ENCODE measurements around the gene OFD1.
"Not testable (repeated sequence)": the region's sequence is repeated elsewhere in the genome, so short reads cannot be mapped to it uniquely, and the experiment has no call there.

The OFD1 gene

DNA sequence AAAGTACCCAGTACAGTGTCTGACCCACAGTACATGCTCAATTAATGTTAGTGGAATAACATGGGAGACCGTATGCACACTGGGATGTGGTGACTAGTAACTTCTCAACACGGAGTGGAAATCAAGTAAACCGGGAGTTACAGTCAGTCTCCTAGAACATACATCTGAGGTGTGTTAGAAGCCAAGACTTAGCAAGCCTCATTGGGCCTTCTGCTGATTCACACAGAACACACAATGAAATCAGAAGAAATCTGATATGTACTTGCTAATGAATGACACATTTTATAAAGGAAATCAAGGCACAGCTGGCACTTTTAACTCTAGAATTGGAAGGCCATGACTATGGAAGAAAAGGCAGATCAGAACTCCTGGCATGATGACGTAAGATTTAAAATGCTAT is 13.2 kb upstream of the OFD1 start:
- DNase-seq (ENCODE audit: low read depth, low spot score) = no peak
- Histone ChIP-seq H3K9ac (ENCODE audit: insufficient read length, low read depth) (no peak overlapping the region), H3K36me3 (ENCODE audit: insufficient read depth, insufficient read length, low read length) (peaks cover 57% of the 10 kb centered on the region), H3K9me3 (ENCODE audit: insufficient read depth, low read length) (no peaks in the 10 kb centered on the region), H3K4me3 (ENCODE audit: insufficient read length, low read depth) (no peak overlapping the region), H3K4me1 (ENCODE audit: insufficient read depth, insufficient read length) (no peaks in the 10 kb centered on the region), H3K27me3 (ENCODE audit: insufficient read depth, insufficient read length) (no peaks in the 10 kb centered on the region)
- TF ChIP-seq SUZ12 (IDR thresholded peaks at IDR 0.05; ENCODE audit: extremely low read depth, insufficient read depth, insufficient read length) (no peak), YY1 (IDR thresholded peaks at IDR 0.05; ENCODE audit: insufficient read depth, insufficient read length) (no peak), ZNF274 (IDR thresholded peaks at IDR 0.05; ENCODE audit: low read depth, low read length) (no peak)

DNA sequence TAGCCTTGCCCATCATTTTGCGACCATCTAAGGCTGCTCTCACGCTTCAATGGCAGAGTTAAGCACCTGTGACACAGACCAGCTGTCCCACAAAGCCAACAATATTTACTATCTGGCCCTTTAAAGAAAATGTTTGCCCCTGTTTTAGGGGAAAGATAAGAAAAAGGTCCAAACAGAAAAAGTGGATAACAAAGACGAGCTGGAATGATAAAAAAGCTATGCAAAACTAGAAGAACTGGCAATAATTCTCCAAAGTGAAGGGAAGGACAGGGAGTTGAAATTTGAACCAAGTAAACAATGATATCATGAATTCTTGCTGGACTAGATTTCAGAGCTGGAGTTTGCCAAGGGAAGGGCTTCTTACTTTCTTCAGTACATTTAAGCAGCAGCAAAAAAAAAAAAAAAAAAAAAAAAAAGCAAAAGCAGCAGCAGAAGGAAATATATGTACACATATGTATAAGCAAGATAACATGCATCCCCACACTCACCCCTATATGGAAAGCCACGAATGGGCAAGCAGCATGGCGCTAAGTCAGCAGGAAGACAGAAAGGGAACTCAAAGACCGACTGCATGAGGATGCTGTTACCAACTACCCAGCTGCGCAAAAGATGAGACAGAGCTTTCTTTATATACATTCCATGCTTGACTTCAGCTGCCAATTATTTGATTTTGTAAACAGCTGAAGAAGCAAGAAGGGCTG is 12.6 kb upstream of the OFD1 start:
- H3K9me3 ChIP-seq (ENCODE audit: insufficient read depth, low read length) = no peaks in the 10 kb centered on the region
- no peak for DNase-seq (ENCODE audit: low read depth, low spot score)
- H3K9ac ChIP-seq (ENCODE audit: insufficient read length, low read depth) = no peak overlapping the region
- no peaks in the 10 kb centered on the region for H3K27me3 ChIP-seq (ENCODE audit: insufficient read depth, insufficient read length)
- H3K4me1 ChIP-seq (ENCODE audit: insufficient read depth, insufficient read length) = no peaks in the 10 kb centered on the region
- H3K4me3 ChIP-seq (ENCODE audit: insufficient read length, low read depth) = no peak overlapping the region
- peaks cover 54% of the 10 kb centered on the region for H3K36me3 ChIP-seq (ENCODE audit: insufficient read depth, insufficient read length, low read length)
- TF ChIP-seq ZNF274 (IDR thresholded peaks at IDR 0.05; ENCODE audit: low read depth, low read length) = no peak
- no peak for TF ChIP-seq SUZ12 (IDR thresholded peaks at IDR 0.05; ENCODE audit: extremely low read depth, insufficient read depth, insufficient read length)
- no peak for TF ChIP-seq YY1 (IDR thresholded peaks at IDR 0.05; ENCODE audit: insufficient read depth, insufficient read length)

DNA sequence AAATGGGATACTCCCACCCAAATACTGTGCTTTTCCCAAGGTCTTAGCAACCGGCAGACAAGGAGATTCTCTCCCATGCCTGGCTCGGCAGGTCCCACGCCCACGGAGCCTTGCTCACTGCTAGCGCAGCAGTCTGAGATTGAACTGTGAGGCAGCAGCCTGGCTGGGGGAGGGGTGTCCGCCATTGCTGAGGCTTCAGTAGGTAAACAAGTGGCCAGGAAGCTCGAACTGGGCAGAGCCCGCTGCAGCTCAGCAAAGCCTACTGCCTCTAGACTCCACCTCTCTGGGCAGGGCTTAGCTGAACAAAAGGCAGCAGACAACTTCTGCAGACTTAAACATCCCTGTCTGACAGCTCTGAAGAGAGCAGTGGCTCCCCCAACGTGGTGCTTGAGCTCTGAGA is 9.7 kb upstream of the OFD1 start:
- not testable (repeated sequence) for H3K9ac ChIP-seq (ENCODE audit: insufficient read length, low read depth); H3K9me3 ChIP-seq (ENCODE audit: insufficient read depth, low read length); H3K4me3 ChIP-seq (ENCODE audit: insufficient read length, low read depth); H3K27me3 ChIP-seq (ENCODE audit: insufficient read depth, insufficient read length); H3K4me1 ChIP-seq (ENCODE audit: insufficient read depth, insufficient read length)
- peak; percentile 28 for DNase-seq (ENCODE audit: low read depth, low spot score)
- H3K36me3 ChIP-seq (ENCODE audit: insufficient read depth, insufficient read length, low read length) = peaks cover 28% of the 10 kb centered on the region

DNA sequence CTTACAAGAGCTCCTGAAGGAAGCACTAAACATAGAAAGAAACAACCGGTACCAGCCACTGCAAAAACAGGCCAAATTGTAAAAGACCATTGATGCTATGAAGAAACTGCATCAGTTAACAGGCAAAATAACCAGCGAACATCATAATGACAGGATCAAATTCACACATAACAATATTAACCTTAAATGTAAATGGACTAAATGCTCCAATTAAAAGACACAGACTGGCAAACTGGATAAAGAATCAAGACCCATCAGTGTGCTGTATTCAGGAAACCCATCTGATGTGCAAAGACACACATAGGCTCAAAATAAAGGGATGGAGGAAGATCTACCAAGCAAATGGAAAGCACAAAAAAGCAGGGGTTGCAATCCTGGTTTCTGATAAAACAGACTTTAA is 8.0 kb upstream of the OFD1 start:
- not testable (repeated sequence) for H3K9ac ChIP-seq (ENCODE audit: insufficient read length, low read depth); H3K9me3 ChIP-seq (ENCODE audit: insufficient read depth, low read length); H3K27me3 ChIP-seq (ENCODE audit: insufficient read depth, insufficient read length); DNase-seq (ENCODE audit: low read depth, low spot score); H3K4me3 ChIP-seq (ENCODE audit: insufficient read length, low read depth); H3K4me1 ChIP-seq (ENCODE audit: insufficient read depth, insufficient read length)
- peaks cover 20% of the 10 kb centered on the region for H3K36me3 ChIP-seq (ENCODE audit: insufficient read depth, insufficient read length, low read length)

DNA sequence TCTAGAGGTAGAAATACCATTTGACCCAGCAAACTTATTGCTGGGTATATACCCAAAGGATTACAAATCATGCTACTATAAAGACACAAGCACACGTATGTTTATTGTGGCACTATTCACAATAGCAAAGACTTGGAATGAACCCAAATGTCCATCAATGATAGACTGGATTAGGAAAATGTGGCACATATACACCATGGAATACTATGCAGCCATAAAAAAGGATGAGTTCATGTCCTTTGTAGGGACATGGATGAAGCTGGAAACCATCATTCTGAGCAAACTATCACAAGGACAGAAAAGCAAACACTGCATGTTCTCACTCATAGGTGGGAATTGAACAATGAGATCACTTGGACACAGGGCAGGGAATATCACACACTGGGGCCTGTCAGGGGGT is 4.0 kb upstream of the OFD1 start:
- H3K27me3 ChIP-seq (ENCODE audit: insufficient read depth, insufficient read length); H3K9me3 ChIP-seq (ENCODE audit: insufficient read depth, low read length); H3K4me1 ChIP-seq (ENCODE audit: insufficient read depth, insufficient read length); H3K9ac ChIP-seq (ENCODE audit: insufficient read length, low read depth); H3K4me3 ChIP-seq (ENCODE audit: insufficient read length, low read depth); DNase-seq (ENCODE audit: low read depth, low spot score): not testable (repeated sequence)
- H3K36me3 ChIP-seq (ENCODE audit: insufficient read depth, insufficient read length, low read length) = peaks cover 18% of the 10 kb centered on the region

DNA sequence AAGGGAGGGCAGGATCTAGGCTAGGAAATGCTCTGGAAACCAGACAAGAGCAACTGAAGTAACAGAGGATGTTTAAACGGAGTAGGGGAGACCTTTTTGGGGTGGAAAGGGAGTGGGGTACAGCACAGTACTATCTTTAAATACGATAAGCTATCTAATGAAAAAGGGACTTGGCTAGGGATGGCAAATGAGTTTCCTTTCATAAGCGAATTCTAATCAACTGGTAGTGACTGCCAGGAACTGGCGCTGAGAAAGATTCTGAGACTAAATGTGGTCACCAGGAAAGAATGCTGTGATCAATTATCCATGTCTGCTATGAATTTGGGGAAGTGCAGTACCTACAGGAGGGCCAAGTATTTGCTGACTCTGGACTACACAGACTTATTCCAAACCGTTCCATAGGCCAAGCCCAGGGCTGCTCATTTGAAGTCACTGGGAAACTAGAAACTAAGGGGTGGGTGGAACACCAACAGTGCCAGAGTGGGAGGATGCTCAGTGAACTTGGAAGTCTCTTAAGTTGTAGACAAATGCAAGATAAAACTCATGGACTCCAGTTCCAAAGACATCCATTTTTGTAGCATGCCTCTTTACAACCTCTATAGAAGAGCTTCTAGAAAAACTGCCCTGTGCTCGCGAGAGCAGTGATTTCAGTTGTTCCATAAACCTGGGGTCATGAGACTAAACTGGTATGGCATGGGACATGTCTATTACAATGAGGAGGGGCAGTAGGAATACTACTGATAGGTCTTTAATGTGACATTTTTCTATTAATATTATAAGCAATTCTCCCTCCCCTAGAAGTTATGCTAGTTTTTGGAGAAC is 2.1 kb upstream of the OFD1 start:
- Histone ChIP-seq H3K4me1 (ENCODE audit: insufficient read depth, insufficient read length) (no peaks in the 10 kb centered on the region), H3K27me3 (ENCODE audit: insufficient read depth, insufficient read length) (no peaks in the 10 kb centered on the region), H3K36me3 (ENCODE audit: insufficient read depth, insufficient read length, low read length) (peaks cover 32% of the 10 kb centered on the region), H3K9me3 (ENCODE audit: insufficient read depth, low read length) (no peaks in the 10 kb centered on the region), H3K4me3 (ENCODE audit: insufficient read length, low read depth) (no peak overlapping the region), H3K9ac (ENCODE audit: insufficient read length, low read depth) (no peak overlapping the region)
- TF ChIP-seq ZNF274 (IDR thresholded peaks at IDR 0.05; ENCODE audit: low read depth, low read length) (no peak), SUZ12 (IDR thresholded peaks at IDR 0.05; ENCODE audit: extremely low read depth, insufficient read depth, insufficient read length) (no peak), YY1 (IDR thresholded peaks at IDR 0.05; ENCODE audit: insufficient read depth, insufficient read length) (no peak)
- DNase-seq (ENCODE audit: low read depth, low spot score) = no peak

DNA sequence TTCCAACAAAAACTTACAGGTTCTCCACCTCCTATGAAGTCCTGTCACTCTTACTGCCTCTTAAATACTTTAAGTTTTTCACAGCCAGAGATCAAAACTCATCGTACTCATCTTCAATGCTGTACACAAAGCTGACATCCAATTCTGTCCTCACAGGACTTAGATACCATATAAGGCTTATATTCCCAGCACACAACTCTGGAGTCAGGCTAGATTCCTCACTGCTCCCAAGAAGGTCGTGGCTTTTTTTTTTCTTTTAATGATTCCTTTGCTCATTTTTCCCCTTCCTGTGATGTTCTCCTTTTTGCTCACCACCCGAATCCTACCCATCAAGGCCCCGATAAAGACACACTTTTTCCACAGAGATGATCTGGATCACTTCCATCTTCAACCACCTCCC is 1.0 kb upstream of the OFD1 start:
- peaks cover 40% of the 10 kb centered on the region for H3K36me3 ChIP-seq (ENCODE audit: insufficient read depth, insufficient read length, low read length)
- no peak for DNase-seq (ENCODE audit: low read depth, low spot score)
- H3K9me3 ChIP-seq (ENCODE audit: insufficient read depth, low read length) = no peaks in the 10 kb centered on the region
- H3K4me3 ChIP-seq (ENCODE audit: insufficient read length, low read depth) = peak overlapping the region; percentile 80
- peak overlapping the region; percentile 84 for H3K9ac ChIP-seq (ENCODE audit: insufficient read length, low read depth)
- H3K27me3 ChIP-seq (ENCODE audit: insufficient read depth, insufficient read length) = no peaks in the 10 kb centered on the region
- TF ChIP-seq SUZ12 (IDR thresholded peaks at IDR 0.05; ENCODE audit: extremely low read depth, insufficient read depth, insufficient read length) (no peak), ZNF274 (IDR thresholded peaks at IDR 0.05; ENCODE audit: low read depth, low read length) (no peak), YY1 (IDR thresholded peaks at IDR 0.05; ENCODE audit: insufficient read depth, insufficient read length) (no peak)
- H3K4me1 ChIP-seq (ENCODE audit: insufficient read depth, insufficient read length) = no peaks in the 10 kb centered on the region
